ENCODE measurements around the gene LRRC14B.

LRRC14B gene

GRCh38 chr5:197892-198489 lies 6.7 kb downstream of the LRRC14B start:
- TF ChIP-seq CTCF (IDR thresholded peaks at IDR 0.05; ENCODE audit: low read length, missing control alignments), result no peak
- no peak for DNase-seq (ENCODE audit: low read depth)
- no peak overlapping the region for H3K4me3 ChIP-seq (replicated peaks; ENCODE audit: low read depth, low read length)

GRCh38 chr5:198516-199196 lies 7.4 kb downstream of the LRRC14B start:
- no peak overlapping the region for H3K4me3 ChIP-seq (replicated peaks; ENCODE audit: low read depth, low read length)
- no peak for DNase-seq (ENCODE audit: low read depth)
- no peak for TF ChIP-seq CTCF (IDR thresholded peaks at IDR 0.05; ENCODE audit: low read length, missing control alignments)

DNA sequence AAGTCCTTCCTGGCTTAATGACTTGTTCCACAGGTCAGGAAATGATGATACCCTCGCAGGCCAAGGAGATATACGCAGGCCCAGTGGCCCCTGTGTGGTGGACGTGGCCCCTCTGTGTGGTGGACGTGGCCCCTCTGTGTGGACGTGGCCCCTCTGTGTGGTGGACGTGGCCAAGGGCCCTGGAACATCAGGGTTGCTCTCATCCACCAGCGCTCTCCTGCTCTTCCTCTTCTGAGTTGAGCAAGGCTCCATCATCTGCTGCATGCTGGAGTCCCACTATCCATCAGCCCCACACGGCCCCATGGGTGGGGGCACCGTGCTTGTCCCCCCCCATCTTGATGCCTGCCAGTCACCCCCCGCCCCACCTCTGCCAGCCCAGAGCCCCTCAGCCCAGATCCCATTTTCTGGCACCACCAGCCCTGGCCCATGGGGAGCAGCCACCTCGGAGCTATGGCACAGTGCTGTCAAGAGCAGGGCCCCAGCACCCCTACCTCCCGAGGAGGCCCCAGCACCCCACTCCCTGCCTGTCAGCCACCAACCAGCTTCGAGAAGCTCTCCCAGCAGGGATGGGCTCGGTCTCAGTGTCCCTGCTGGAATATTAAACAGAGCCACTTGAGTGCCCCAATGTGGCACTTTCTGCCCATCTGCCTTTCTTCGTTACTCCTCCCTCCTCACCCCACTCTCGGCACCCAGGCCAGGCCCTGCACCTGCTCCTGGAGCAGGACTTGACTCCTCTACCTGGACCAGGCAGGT lies 8.1 kb downstream of the LRRC14B start:
- no peak overlapping the region for H3K4me3 ChIP-seq (replicated peaks; ENCODE audit: low read depth, low read length)
- TF ChIP-seq CTCF (IDR thresholded peaks at IDR 0.05; ENCODE audit: low read length, missing control alignments), result no peak
- DNase-seq (ENCODE audit: low read depth), result no peak

- H3K4me3 ChIP-seq (replicated peaks; ENCODE audit: low read depth, low read length), result no peak overlapping the region
- TF ChIP-seq CTCF (IDR thresholded peaks at IDR 0.05; ENCODE audit: low read length, missing control alignments), result no peak
- DNase-seq (ENCODE audit: low read depth), result no peak
These were observed 8.8 kb downstream of the LRRC14B start for GRCh38 chr5:199950-200645.

- DNase-seq (ENCODE audit: low read depth), result no peak
- no peak overlapping the region for H3K4me3 ChIP-seq (replicated peaks; ENCODE audit: low read depth, low read length)
- no peak for TF ChIP-seq CTCF (IDR thresholded peaks at IDR 0.05; ENCODE audit: low read length, missing control alignments)
These were observed 9.7 kb downstream of the LRRC14B start for GRCh38 chr5:200985-201384.

DNA sequence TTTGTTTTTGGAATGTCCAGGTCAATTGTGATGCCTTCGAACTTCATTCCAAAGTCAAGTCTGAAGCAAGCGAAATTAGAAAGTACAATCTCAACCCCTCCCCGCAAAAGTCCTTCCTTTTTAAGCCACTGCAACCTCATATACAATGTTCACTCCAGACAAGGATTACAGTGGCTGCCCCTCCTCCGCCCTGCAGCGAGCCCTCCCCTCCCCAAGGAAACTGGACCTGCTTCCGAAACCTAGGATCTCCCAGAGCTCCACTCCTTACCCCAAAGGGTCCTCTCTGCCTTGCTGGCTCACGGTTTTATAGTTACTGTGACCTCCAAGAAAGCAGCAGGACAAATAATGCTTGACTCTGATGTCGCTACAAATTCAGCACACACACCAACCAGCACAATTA lies 10.4 kb downstream of the LRRC14B start:
- no peak for TF ChIP-seq CTCF (IDR thresholded peaks at IDR 0.05; ENCODE audit: low read length, missing control alignments)
- DNase-seq (ENCODE audit: low read depth), result no peak
- H3K4me3 ChIP-seq (replicated peaks; ENCODE audit: low read depth, low read length), result no peak overlapping the region
